Measurements from ENCODE around the gene JSRP1. TPM values are rescaled to one million over a fixed set of nuclear protein-coding genes. Genes with fewer than 3 reads are reported as not detected.
A peak's percentile ranks its signal among the peaks of the same experiment; 100 is the strongest.

Gene JSRP1
- total RNA-seq, 1 donor from 2014 or later: 79.3 TPM

DNA sequence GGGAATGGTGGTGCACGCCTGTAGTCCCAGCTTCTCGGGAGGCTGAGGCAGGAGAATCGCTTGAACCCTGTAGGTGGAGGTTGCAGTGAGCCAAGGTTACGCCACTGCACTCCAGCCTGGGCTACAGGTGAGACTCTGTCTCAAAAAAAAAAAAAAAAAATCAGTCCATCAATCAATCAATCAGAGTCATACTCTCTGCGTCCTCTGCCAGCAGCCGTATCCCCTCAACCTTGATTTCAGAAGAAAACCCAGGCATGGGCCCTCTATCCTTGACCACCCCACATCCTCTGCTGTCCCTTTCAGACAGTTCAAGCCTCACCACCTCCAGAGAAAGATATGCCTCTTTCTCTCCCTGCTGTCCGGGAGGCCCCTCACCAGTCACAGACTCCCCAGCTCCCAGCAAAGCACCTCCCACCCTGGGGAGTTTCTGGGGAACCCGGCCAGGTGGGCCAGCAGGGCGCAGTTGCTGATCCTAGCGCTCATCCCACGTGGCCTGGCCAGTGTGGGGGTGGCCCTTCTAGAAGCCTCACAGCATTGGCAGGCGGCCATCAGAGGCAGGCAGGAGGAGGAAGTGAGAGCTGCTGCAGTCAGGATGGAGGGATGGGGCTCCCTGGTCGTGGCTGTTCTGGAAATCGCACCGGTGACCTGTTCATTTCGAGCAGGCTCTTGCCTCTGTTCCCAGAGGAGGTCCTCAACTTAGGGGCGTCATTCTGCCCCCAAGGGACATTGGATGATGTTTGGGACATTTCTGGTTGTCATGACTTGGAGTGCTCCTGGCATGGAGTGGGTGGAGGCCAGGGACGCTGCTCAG lies 10.2 kb upstream of the JSRP1 start:
- Histone ChIP-seq H3K9ac (ENCODE audit: low read depth in 1 of 3, low read length in 3 of 3) (peak overlapping the region in 1 of 3 donors; percentile 16), H3K4me3 (ENCODE audit: low read length in 3 of 3) (no peak overlapping the region), H3K27ac (ENCODE audit: low read depth, low read length) (peak overlapping the region; percentile 25), H3K27me3 (ENCODE audit: control insufficient read depth in 3 of 3, insufficient read depth in 3 of 3, low read length in 3 of 3) (no peaks in the 10 kb centered on the region), H3K36me3 (ENCODE audit: control insufficient read depth in 3 of 3, insufficient read depth in 3 of 3, low read length in 3 of 3) (peaks cover 0 to 3% (median 0%) of the 10 kb centered on the region in 3 donors), H3K4me1 (ENCODE audit: control insufficient read depth in 3 of 3, insufficient read depth in 3 of 3, low read length in 3 of 3) (peaks cover 9 to 22% (median 11%) of the 10 kb centered on the region in 3 donors), H3K9me3 (ENCODE audit: control insufficient read depth in 3 of 3, low read length in 3 of 3) (no peaks in the 10 kb centered on the region)

DNA sequence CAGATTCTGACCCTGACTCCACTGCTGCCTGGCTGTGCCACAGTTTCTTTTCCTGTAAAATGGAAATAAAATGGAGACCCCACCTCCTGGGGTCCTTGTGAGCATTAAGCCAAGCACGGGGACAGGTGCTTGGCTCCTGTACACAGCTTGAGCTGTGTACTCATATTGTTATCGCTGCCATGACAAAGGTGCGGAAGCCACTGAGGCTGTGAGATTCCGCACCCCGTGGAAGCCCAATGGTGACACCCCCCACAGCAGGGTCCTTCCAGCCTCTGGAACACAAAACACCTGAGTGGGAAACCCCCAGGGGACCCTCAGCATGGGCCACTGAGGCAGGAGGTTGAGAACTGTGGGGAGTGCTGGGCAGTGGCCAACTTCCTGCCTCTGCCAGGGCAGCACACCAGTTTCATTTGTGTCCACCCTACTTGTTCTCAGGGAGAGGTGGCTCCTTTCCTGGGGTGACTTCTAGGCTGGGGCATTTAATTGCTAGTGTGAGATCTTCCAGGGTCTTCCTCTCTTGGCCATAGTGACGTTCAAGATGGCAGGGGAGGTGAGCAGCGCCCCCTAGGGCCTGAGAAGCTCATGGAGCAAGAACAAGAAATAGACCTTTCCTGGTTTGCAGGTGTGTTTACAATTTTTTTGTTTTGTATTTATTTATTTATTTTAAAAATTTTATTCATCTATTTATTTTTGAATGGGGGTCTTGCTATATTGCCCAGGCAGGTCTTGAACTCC lies 5.4 kb upstream of the JSRP1 start:
- Histone ChIP-seq H3K27me3 (ENCODE audit: control insufficient read depth in 3 of 3, insufficient read depth in 3 of 3, low read length in 3 of 3) (no peaks in the 10 kb centered on the region), H3K9ac (ENCODE audit: low read depth in 1 of 3, low read length in 3 of 3) (no peak overlapping the region), H3K9me3 (ENCODE audit: control insufficient read depth in 3 of 3, low read length in 3 of 3) (no peaks in the 10 kb centered on the region), H3K4me1 (ENCODE audit: control insufficient read depth in 3 of 3, insufficient read depth in 3 of 3, low read length in 3 of 3) (peaks cover 3 to 17% (median 7%) of the 10 kb centered on the region in 3 donors), H3K36me3 (ENCODE audit: control insufficient read depth in 3 of 3, insufficient read depth in 3 of 3, low read length in 3 of 3) (no peaks in the 10 kb centered on the region), H3K4me3 (ENCODE audit: low read length in 3 of 3) (no peak overlapping the region), H3K27ac (ENCODE audit: low read depth, low read length) (no peak overlapping the region)

DNA sequence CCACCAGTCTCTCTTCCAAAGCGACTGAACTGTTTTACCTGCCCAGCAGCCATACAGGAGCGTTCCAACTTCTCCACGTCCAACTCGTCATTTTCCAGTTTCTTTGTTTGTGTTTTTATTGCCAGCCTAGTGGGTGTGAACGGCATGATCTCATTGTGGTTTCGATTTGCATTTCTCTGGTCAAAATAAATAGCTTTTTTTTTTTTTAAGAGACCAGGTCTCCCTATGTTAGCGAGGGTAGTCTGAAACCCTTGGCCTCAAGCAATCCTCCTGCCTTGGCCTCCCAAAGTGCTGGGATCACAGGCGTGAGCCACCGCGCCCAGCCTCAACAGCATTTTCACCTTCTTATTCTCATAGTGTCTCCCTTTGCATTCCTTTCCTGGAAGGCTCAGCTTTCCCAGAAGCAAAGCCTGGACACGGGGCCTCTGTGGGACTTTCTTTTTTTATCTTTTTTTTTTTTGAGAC lies 4.2 kb upstream of the JSRP1 start:
- Histone ChIP-seq H3K36me3 (ENCODE audit: control insufficient read depth in 3 of 3, insufficient read depth in 3 of 3, low read length in 3 of 3) (no peaks in the 10 kb centered on the region), H3K4me1 (ENCODE audit: control insufficient read depth in 3 of 3, insufficient read depth in 3 of 3, low read length in 3 of 3) (peaks cover 0 to 18% (median 5%) of the 10 kb centered on the region in 3 donors), H3K4me3 (ENCODE audit: low read length in 3 of 3) (no peak overlapping the region), H3K27me3 (ENCODE audit: control insufficient read depth in 3 of 3, insufficient read depth in 3 of 3, low read length in 3 of 3) (no peaks in the 10 kb centered on the region), H3K9ac (ENCODE audit: low read depth in 1 of 3, low read length in 3 of 3) (no peak overlapping the region), H3K27ac (ENCODE audit: low read depth, low read length) (no peak overlapping the region), H3K9me3 (ENCODE audit: control insufficient read depth in 3 of 3, low read length in 3 of 3) (no peaks in the 10 kb centered on the region)

DNA sequence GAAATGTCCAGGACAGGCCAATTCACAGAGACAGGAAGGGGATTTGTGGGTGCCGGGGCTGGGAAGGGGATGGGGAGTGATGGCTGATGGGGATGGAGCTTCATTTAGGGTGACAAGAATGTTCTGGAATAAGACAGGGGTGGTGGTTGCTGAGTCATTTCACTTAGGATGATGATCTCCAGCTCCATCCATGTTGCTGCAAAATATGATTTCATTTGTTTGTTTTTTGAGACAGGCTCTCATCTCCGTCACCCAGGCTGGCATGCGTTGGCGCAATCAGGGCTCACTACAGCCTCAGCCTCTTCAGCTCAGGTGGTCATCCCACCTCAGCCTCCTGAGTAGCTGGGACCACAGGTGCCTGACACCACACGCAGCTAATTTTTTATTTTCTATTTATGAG lies 3.1 kb upstream of the JSRP1 start:
- peaks cover 6 to 25% (median 10%) of the 10 kb centered on the region in 3 donors for H3K4me1 ChIP-seq (ENCODE audit: control insufficient read depth in 3 of 3, insufficient read depth in 3 of 3, low read length in 3 of 3)
- no peak overlapping the region for H3K27ac ChIP-seq (ENCODE audit: low read depth, low read length)
- peaks cover 0 to 4% (median 0%) of the 10 kb centered on the region in 3 donors for H3K36me3 ChIP-seq (ENCODE audit: control insufficient read depth in 3 of 3, insufficient read depth in 3 of 3, low read length in 3 of 3)
- no peaks in the 10 kb centered on the region for H3K9me3 ChIP-seq (ENCODE audit: control insufficient read depth in 3 of 3, low read length in 3 of 3)
- H3K27me3 ChIP-seq (ENCODE audit: control insufficient read depth in 3 of 3, insufficient read depth in 3 of 3, low read length in 3 of 3): no peaks in the 10 kb centered on the region
- no peak overlapping the region for H3K9ac ChIP-seq (ENCODE audit: low read depth in 1 of 3, low read length in 3 of 3)
- no peak overlapping the region for H3K4me3 ChIP-seq (ENCODE audit: low read length in 3 of 3)

DNA sequence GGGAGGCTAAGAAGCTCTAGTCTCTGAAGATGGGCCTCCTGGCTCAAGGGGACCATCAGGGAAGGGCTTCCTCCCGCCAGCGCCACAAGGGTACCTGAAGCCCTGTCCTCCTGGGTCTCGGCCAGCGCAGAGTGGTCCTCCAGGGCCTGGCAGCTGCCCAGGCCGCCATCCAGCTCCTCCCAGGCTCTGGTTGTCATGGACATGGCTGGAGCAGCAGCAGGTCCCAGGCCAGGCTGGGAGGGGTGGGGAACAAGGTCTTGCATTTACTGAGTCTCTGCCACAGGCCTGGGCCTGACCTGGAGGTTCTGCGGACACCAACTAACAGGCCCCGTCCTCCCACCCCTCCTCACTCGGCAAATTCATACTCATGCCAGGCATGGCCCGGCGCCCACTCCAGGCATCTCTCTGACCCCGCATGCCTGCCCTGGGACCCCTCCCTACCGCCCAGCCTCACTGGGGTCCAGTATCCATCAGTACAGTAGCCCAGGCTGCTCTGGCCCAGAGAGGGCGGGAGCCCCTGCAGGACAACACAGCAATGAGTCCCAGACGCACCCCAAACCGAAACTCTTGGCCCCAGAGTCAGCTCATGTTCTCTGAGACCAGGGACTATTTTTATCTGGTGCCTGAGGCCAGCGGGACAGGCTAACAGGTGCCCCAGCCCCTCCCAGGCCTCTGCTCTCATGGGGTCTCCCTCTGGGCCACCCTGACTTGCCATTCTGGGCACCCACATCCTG lies 938 bp downstream of the JSRP1 start:
- peak overlapping the region; percentile 78 to 93 (median 86) for H3K4me3 ChIP-seq (ENCODE audit: low read length in 3 of 3)
- H3K9ac ChIP-seq (ENCODE audit: low read depth in 1 of 3, low read length in 3 of 3): peak overlapping the region; percentile 98 to 99 (median 99)
- H3K27ac ChIP-seq (ENCODE audit: low read depth, low read length): peak overlapping the region; percentile 100

DNA sequence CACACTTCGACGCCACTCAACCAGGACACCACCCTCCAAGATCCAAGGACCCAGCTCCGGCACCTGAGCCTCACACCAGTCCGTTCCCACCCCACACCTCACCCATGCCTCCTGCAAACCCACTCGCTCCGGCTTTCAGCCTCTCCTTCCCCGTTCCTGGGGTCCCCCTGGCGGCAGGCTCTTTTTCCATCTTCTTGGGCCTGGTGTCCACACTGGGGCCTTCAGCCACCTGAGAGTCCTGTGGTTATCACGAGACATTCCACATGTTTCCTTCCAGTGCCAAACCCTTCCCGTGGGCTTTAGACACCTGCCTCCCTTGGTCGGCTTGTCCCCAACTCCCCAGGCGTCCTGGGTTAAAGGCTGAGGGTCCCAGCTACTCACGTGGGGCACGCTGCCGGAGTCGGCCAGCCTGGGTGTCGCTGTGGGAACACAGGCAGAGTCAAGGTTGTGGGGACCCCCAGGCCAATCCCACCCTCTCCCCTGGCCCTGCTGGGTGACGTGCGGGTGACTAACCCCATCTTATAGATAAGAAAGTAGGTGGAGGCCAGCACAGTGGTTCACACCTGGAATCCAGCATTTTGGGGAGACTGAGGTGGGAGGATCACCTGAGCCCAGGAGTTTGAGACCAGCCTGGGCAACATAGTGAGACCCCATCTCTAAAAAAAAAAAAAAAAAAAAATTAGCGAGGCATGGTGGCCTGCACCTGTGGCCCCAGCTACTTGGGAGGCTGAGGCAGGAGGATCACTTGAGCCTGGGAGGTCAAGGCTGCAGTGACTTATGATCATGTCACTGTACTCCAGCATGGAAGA lies 1.9 kb downstream of the JSRP1 start:
- peaks cover 3 to 21% (median 3%) of the 10 kb centered on the region in 3 donors for H3K27me3 ChIP-seq (ENCODE audit: control insufficient read depth in 3 of 3, insufficient read depth in 3 of 3, low read length in 3 of 3)
- peak overlapping the region; percentile 100 for H3K27ac ChIP-seq (ENCODE audit: low read depth, low read length)
- H3K9me3 ChIP-seq (ENCODE audit: control insufficient read depth in 3 of 3, low read length in 3 of 3): no peaks in the 10 kb centered on the region
- peak overlapping the region; percentile 61 to 86 (median 78) for H3K4me3 ChIP-seq (ENCODE audit: low read length in 3 of 3)
- peak overlapping the region; percentile 51 to 99 (median 75) for H3K9ac ChIP-seq (ENCODE audit: low read depth in 1 of 3, low read length in 3 of 3)
- H3K4me1 ChIP-seq (ENCODE audit: control insufficient read depth in 3 of 3, insufficient read depth in 3 of 3, low read length in 3 of 3): peaks cover 21 to 64% (median 42%) of the 10 kb centered on the region in 3 donors
- H3K36me3 ChIP-seq (ENCODE audit: control insufficient read depth in 3 of 3, insufficient read depth in 3 of 3, low read length in 3 of 3): peaks cover 6 to 17% (median 8%) of the 10 kb centered on the region in 3 donors

More for the DNA sequence above, 938 bp downstream of the JSRP1 start:
- Histone ChIP-seq H3K4me1 (ENCODE audit: control insufficient read depth in 3 of 3, insufficient read depth in 3 of 3, low read length in 3 of 3) (peaks cover 21 to 54% (median 32%) of the 10 kb centered on the region in 3 donors), H3K27me3 (ENCODE audit: control insufficient read depth in 3 of 3, insufficient read depth in 3 of 3, low read length in 3 of 3) (peaks cover 0 to 18% (median 3%) of the 10 kb centered on the region in 3 donors), H3K36me3 (ENCODE audit: control insufficient read depth in 3 of 3, insufficient read depth in 3 of 3, low read length in 3 of 3) (peaks cover 6 to 17% (median 8%) of the 10 kb centered on the region in 3 donors), H3K9me3 (ENCODE audit: control insufficient read depth in 3 of 3, low read length in 3 of 3) (no peaks in the 10 kb centered on the region)

DNA sequence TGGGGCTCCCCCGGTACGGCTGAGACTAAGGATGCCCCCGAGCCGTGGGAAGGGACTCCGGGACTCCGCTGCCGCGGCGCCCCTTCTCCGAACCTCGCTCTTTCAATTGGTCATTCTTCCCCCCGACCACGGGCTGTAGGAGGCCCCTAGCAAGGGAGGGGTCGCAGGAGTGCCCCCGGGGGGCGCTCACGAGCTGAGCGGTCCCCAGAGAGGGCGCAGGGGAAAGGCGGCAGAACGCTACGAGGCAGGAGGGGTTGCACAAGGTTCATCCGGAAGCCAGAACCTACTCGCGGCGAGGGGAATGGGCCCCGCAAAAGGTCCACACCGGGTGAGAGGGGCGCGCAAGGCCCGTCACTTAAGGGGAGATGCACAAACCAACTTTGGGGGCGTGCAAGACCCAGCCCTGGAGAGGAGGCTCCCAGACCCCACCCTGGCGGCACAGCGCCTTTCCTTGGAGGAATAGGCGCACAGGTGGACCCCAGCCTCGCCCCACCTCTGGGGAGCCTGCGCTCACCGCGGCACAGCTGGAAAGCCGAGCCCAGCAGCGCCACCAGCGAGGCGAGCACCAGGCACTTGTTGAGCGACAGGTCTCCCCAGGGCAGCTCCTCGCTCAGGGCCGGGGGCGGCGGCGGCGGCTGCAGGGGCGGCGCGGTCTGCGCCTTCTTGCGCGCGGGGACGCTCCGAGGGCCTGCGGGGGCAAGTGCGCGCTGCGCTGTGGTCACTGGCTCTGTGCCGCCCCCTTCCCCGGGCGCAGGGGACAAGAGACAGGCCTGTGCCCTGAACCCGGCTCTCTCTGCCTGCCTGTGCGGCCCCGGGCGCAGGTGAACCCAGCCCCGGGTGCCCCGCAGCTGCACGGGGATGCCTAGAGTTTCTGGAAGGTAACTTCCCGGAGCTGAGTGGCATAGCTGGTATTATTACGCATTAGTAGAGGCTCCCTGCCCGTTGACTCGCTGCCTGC lies 2.8 kb downstream of the JSRP1 start:
- Histone ChIP-seq H3K27me3 (ENCODE audit: control insufficient read depth in 3 of 3, insufficient read depth in 3 of 3, low read length in 3 of 3) (peaks cover 3 to 21% (median 3%) of the 10 kb centered on the region in 3 donors), H3K4me1 (ENCODE audit: control insufficient read depth in 3 of 3, insufficient read depth in 3 of 3, low read length in 3 of 3) (peaks cover 21 to 65% (median 41%) of the 10 kb centered on the region in 3 donors)

DNA sequence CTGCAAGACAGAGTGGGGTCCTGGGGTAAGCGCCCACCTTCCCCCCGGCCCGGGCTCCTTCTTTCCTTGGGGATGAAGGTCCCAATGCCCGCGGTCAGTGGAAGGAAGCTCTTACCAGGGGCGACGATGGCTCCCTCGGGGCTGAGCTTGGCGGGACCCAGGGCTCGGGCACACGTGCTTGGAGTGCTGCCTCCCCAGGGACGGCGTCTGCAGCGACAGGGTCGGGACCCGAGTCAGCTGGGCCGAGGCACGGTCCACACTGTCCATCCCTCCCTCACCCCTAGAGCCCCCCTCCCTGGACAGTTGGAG lies 3.5 kb downstream of the JSRP1 start:
- peaks cover 3 to 21% (median 3%) of the 10 kb centered on the region in 3 donors for H3K27me3 ChIP-seq (ENCODE audit: control insufficient read depth in 3 of 3, insufficient read depth in 3 of 3, low read length in 3 of 3)

More for the DNA sequence above, 2.8 kb downstream of the JSRP1 start:
- no peaks in the 10 kb centered on the region for H3K9me3 ChIP-seq (ENCODE audit: control insufficient read depth in 3 of 3, low read length in 3 of 3)
- peaks cover 6 to 20% (median 8%) of the 10 kb centered on the region in 3 donors for H3K36me3 ChIP-seq (ENCODE audit: control insufficient read depth in 3 of 3, insufficient read depth in 3 of 3, low read length in 3 of 3)
- peak overlapping the region; percentile 100 for H3K27ac ChIP-seq (ENCODE audit: low read depth, low read length)
- H3K4me3 ChIP-seq (ENCODE audit: low read length in 3 of 3): peak overlapping the region; percentile 61 to 86 (median 78)
- H3K9ac ChIP-seq (ENCODE audit: low read depth in 1 of 3, low read length in 3 of 3): peak overlapping the region; percentile 51 to 99 (median 75)

More for the DNA sequence above, 3.5 kb downstream of the JSRP1 start:
- H3K36me3 ChIP-seq (ENCODE audit: control insufficient read depth in 3 of 3, insufficient read depth in 3 of 3, low read length in 3 of 3): peaks cover 6 to 20% (median 8%) of the 10 kb centered on the region in 3 donors
- peaks cover 21 to 63% (median 41%) of the 10 kb centered on the region in 3 donors for H3K4me1 ChIP-seq (ENCODE audit: control insufficient read depth in 3 of 3, insufficient read depth in 3 of 3, low read length in 3 of 3)
- no peak overlapping the region for H3K27ac ChIP-seq (ENCODE audit: low read depth, low read length)
- H3K9me3 ChIP-seq (ENCODE audit: control insufficient read depth in 3 of 3, low read length in 3 of 3): no peaks in the 10 kb centered on the region
- H3K4me3 ChIP-seq (ENCODE audit: low read length in 3 of 3): peak overlapping the region in 1 of 3 donors; percentile 78
- H3K9ac ChIP-seq (ENCODE audit: low read depth in 1 of 3, low read length in 3 of 3): peak overlapping the region in 1 of 3 donors; percentile 43
